ENCODE measurements around the gene MR1.

Gene MR1

GRCh38 chr1:181033799-181034451, at the start of gene MR1:
Gene MR1, plus strand, starts transcription at chr1:181033983. Its CDS starts 25 bp downstream, at chr1:181034008.
- DNase-seq = peak; percentile 38

GRCh38 chr1:180988253-180988752, 45.5 kb upstream of the MR1 start:
- DNase-seq = peak; percentile 87

GRCh38 chr1:180994262-180994661, 39.5 kb upstream of the MR1 start:
- DNase-seq = no peak

GRCh38 chr1:180997843-180998504, 35.8 kb upstream of the MR1 start:
- DNase-seq = no peak

GRCh38 chr1:181001091-181001780, 32.5 kb upstream of the MR1 start:
- no peak for DNase-seq

- DNase-seq = no peak
Observed at GRCh38 chr1:181002582-181003172, 31.1 kb upstream of the MR1 start.

GRCh38 chr1:181010789-181011188, 23.0 kb upstream of the MR1 start:
- DNase-seq = no peak

GRCh38 chr1:181011301-181012202, 22.2 kb upstream of the MR1 start:
- no peak for DNase-seq

- no peak for DNase-seq
Observed at GRCh38 chr1:181012203-181012745, 21.5 kb upstream of the MR1 start.

- DNase-seq = no peak
Observed at GRCh38 chr1:181013144-181013543, 20.6 kb upstream of the MR1 start.

- no peak for DNase-seq
Observed at GRCh38 chr1:181014477-181015250, 19.1 kb upstream of the MR1 start.

GRCh38 chr1:181015251-181015615, 18.6 kb upstream of the MR1 start:
- DNase-seq = no peak

- no peak for DNase-seq
Observed at GRCh38 chr1:181016563-181016962, 17.2 kb upstream of the MR1 start.

- no peak for DNase-seq
Observed at GRCh38 chr1:181018901-181019681, 14.7 kb upstream of the MR1 start.

- DNase-seq = no peak
Observed at GRCh38 chr1:181021159-181021558, 12.6 kb upstream of the MR1 start.

- peak; percentile 51 for DNase-seq
Observed at GRCh38 chr1:181021811-181022434, 11.9 kb upstream of the MR1 start.

GRCh38 chr1:181023265-181024057, 10.3 kb upstream of the MR1 start:
- no peak for DNase-seq

GRCh38 chr1:181028196-181028595, 5.6 kb upstream of the MR1 start:
- DNase-seq = no peak

- DNase-seq = no peak
Observed at GRCh38 chr1:181028615-181029014, 5.2 kb upstream of the MR1 start.

All from NCI-H1092 treated with DMSO at 0.1 percent for 48 hours (cell line).